HepG2 (cell line): ENCODE data around the gene NUP93. TPM values are rescaled to one million over a fixed set of nuclear protein-coding genes. Genes with fewer than 3 reads are reported as not detected.
A peak's percentile ranks its signal among the peaks of the same experiment; 100 is the strongest.

Source experiments
- BRCA1 ChIP-seq: sonication (generic); formaldehyde crosslinking; IDR thresholded peaks from 2 replicates; pipeline ENCODE4 v1.4.0; 2020; ENCODE audit warnings: missing genetic modification reagents
- FOXA3 ChIP-seq: IDR thresholded peaks from 2 replicates; pipeline ENCODE4 v1.6.1; 2016; ENCODE audit warnings: missing genetic modification reagents, missing compliant biosample characterization
- GATAD2A ChIP-seq: IDR thresholded peaks from 2 replicates; pipeline ENCODE4 v1.6.1; 2016
- GLI4 ChIP-seq: sonication (generic); formaldehyde crosslinking; IDR thresholded peaks from 2 replicates; pipeline ENCODE4 v1.5.1; 2020; ENCODE audit warnings: missing genetic modification reagents, mild to moderate bottlenecking, moderate library complexity, borderline replicate concordance
- HMG20A ChIP-seq: IDR thresholded peaks from 2 replicates; pipeline ENCODE4 v1.6.1; 2016; ENCODE audit warnings: borderline replicate concordance
- HNF4A ChIP-seq: sonication (generic); formaldehyde crosslinking; IDR thresholded peaks from 2 replicates; pipeline ENCODE4 v1.4.0; 2020; ENCODE audit warnings: missing genetic modification reagents
- IKZF4 ChIP-seq: sonication (generic); formaldehyde crosslinking; IDR thresholded peaks from 2 replicates; pipeline ENCODE4 v1.5.1; 2020; ENCODE audit warnings: borderline replicate concordance, mild to moderate bottlenecking, low read depth, missing genetic modification reagents; ENCODE audit errors: not compliant biosample characterization
- IRF2 ChIP-seq: IDR thresholded peaks from 2 replicates; pipeline ENCODE4 v1.6.1; 2018; ENCODE audit warnings: missing genetic modification reagents, missing compliant biosample characterization
- MEIS1 ChIP-seq: sonication (generic); formaldehyde crosslinking; IDR thresholded peaks from 2 replicates; pipeline ENCODE4 v1.9.0; 2021; ENCODE audit warnings: mild to moderate bottlenecking, missing genetic modification reagents, moderate library complexity, borderline replicate concordance
- MIXL1 ChIP-seq: IDR thresholded peaks from 2 replicates; pipeline ENCODE4 v1.6.1; 2016
- MTA3 ChIP-seq: sonication (generic); formaldehyde crosslinking; IDR thresholded peaks from 2 replicates; pipeline ENCODE4 v1.4.0; 2020; ENCODE audit warnings: missing genetic modification reagents
- MXD1 ChIP-seq: sonication (generic); formaldehyde crosslinking; IDR thresholded peaks from 2 replicates; pipeline ENCODE4 v1.4.0; 2020; ENCODE audit warnings: mild to moderate bottlenecking, missing genetic modification reagents
- MYPOP ChIP-seq: sonication (generic); formaldehyde crosslinking; IDR thresholded peaks from 2 replicates; pipeline ENCODE4 v1.8.1; 2023; ENCODE audit warnings: mild to moderate bottlenecking, moderate library complexity, missing genetic modification reagents
- NFIC ChIP-seq: IDR thresholded peaks from 2 replicates; pipeline ENCODE4 v1.6.1; 2012; ENCODE audit warnings: mild to moderate bottlenecking, low read length, inconsistent platforms
- NR2F1 ChIP-seq, 2 experiments: fragments of 450-650 bp in 1 of 2; formaldehyde crosslinking in 1 of 2; IDR thresholded peaks; 2 replicates each; pipeline versions ENCODE4 v1.5.0 to v1.6.1; 2016 to 2020; ENCODE audit warnings: mild to moderate bottlenecking in 1 of 2, missing compliant biosample characterization in 1 of 2, missing genetic modification reagents in 1 of 2, moderate library complexity in 1 of 2
- PAXIP1 ChIP-seq: sonication (generic); formaldehyde crosslinking; conservative IDR thresholded peaks from 2 replicates; pipeline ENCODE4 v1.4.0; 2020; ENCODE audit warnings: mild to moderate bottlenecking, missing genetic modification reagents, moderate library complexity
- SALL2 ChIP-seq: sonication (generic); formaldehyde crosslinking; IDR thresholded peaks from 2 replicates; pipeline ENCODE4 v1.8.1; 2023; ENCODE audit warnings: mild to moderate bottlenecking, missing genetic modification reagents, inconsistent platforms
- SRSF4 ChIP-seq: fragments of 200-400 bp; formaldehyde crosslinking; IDR thresholded peaks from one replicate; pipeline ENCODE4 v1.6.1; 2018; ENCODE audit warnings: mild to moderate bottlenecking, low read depth, low read length, moderate library complexity; ENCODE audit not compliant: poor library complexity, severe bottlenecking
- SRSF9 ChIP-seq: fragments of 200-400 bp; formaldehyde crosslinking; IDR thresholded peaks from 2 replicates; pipeline ENCODE4 v1.6.1; 2018; ENCODE audit warnings: borderline replicate concordance, mild to moderate bottlenecking, low read depth, low read length; ENCODE audit not compliant: insufficient read depth, poor library complexity, severe bottlenecking
- ZFYVE20 ChIP-seq: sonication (generic); formaldehyde crosslinking; IDR thresholded peaks from 2 replicates; pipeline ENCODE4 v1.8.0; 2023; ENCODE audit warnings: low read depth, mild to moderate bottlenecking, moderate library complexity, missing genetic modification reagents, borderline replicate concordance
- ZNF430 ChIP-seq: sonication (generic); formaldehyde crosslinking; IDR thresholded peaks from 2 replicates; pipeline ENCODE4 v1.9.0; 2021; ENCODE audit warnings: mild to moderate bottlenecking, missing genetic modification reagents
- ZNF616 ChIP-seq: sonication (generic); formaldehyde crosslinking; IDR thresholded peaks from 2 replicates; pipeline ENCODE4 v1.5.0; 2020; ENCODE audit warnings: low read depth, mild to moderate bottlenecking, missing genetic modification reagents
- ZNF891 ChIP-seq: sonication (generic); formaldehyde crosslinking; IDR thresholded peaks from 2 replicates; pipeline ENCODE4 v1.5.0; 2020; ENCODE audit warnings: mild to moderate bottlenecking, missing genetic modification reagents
- polyA plus RNA-seq, 8 experiments: library from polyadenylated mRNA; depleted of rRNA in 3 of 8; stranded (reverse) in 7 of 8; unstranded in 1 of 8; fragments of >200 nt; fragmentation: Illumina TruSeq in 4 of 8; extraction: Trizol in 4 of 8; gene quantifications; 2 replicates each; pipeline versions ENCODE4 v1.2.1 to v1.2.3, GENCODE V29; 2011 to 2016; ENCODE audit warnings: low read depth in 4 of 8, missing spikeins in 1 of 8, mixed read lengths in 1 of 8; ENCODE audit not compliant: insufficient read depth in 1 of 8
- total RNA-seq, 5 experiments: library from RNA; depleted of rRNA; stranded (reverse); fragments of >200 nt; fragmentation: Illumina TruSeq; extraction: Trizol; gene quantifications; 2 replicates each; pipeline ENCODE4 v1.2.3, GENCODE V29; 2016; ENCODE audit warnings: low read depth in 1 of 5

The NUP93 gene
- total and polyA plus RNA-seq, 2 of the 13 experiments (the other 11 are each of a cell fraction or from before 2014, with no cell fraction given): 58.5 to 140 TPM

GRCh38 chr16:56849690-56850680, 120.1 kb downstream of the NUP93 start (continued):
- TF ChIP-seq MTA3 (CRISPR knock-in tag) (no peak), SALL2 (CRISPR knock-in tag) (no peak), HNF4A (CRISPR knock-in tag) (peak; percentile 55), SRSF4 (no peak), ZNF430 (no peak), FOXA3 (CRISPR knock-in tag) (peak; percentile 49; the same call in 1 of the 2 replicates), BRCA1 (CRISPR knock-in tag) (no peak), HMG20A (peak; percentile 60), PAXIP1 (CRISPR knock-in tag) (peak; percentile 92), ZFYVE20 (CRISPR knock-in tag) (no peak), MXD1 (CRISPR knock-in tag) (no peak), MYPOP (CRISPR knock-in tag) (no peak), ZNF616 (CRISPR knock-in tag) (no peak), IRF2 (CRISPR knock-in tag) (no peak; the same call in 1 of the 2 replicates), MIXL1 (CRISPR knock-in tag) (no peak; the same call in 1 of the 2 replicates), SRSF9 (no peak), NR2F1 (CRISPR knock-in tag; IDR thresholded peaks at IDR 0.05) (peak in 1 of 2 experiments; percentile 46; a peak in 1 of 4 replicates), IKZF4 (no peak), GATAD2A (CRISPR knock-in tag) (peak; percentile 69), ZNF891 (CRISPR knock-in tag) (no peak), GLI4 (no peak), NFIC (no peak; the same call in 1 of the 2 replicates), MEIS1 (CRISPR knock-in tag) (no peak)
